Raji (cell line): ENCODE measurements around the gene BRD4.

Experiments
- POLR2A ChIP-seq: IDR thresholded peaks from 2 replicates; pipeline ENCODE4 v1.6.1; 2011; ENCODE audit warnings: low read depth, low read length, control low read depth; ENCODE audit not compliant: insufficient read depth

BRD4 gene

DNA sequence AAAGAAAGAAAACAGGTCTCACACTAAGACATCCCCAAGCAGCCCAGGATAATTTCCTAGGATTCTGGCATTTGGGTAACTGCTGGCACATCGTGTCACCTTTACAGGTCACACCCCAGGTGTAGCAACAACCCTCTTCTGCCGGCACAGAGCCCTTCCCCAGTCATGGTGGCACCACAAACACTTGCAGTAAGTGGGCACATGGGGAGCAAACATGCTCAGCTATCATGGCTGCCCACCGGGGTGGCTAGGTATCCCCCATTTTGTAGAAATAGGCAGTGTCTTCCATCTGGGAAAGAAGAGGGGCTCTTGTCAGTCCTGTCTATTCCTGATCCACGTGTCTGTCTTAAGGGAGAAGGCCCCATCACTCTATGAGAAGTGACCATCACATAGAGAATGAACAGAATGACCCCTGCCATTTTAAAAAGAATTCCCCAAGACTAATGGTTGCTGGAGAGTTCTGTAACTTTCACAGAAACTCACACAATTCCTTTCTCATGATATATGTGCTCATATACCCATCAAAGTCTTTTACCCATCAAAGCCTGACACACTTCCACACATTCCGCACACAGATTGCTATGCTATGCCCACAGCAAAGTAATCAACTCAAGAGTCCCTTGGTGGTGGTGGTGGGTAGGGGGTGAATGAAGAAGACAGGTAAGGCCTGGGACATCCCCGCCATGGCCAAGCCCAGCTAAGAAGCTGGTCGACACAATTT lies 33.3 kb downstream of the BRD4 start:
- TF ChIP-seq POLR2A, result no peak

GRCh38 chr19:15297416-15298224 lies 34.7 kb downstream of the BRD4 start:
- no peak for TF ChIP-seq POLR2A

- no peak for TF ChIP-seq POLR2A
Measured at GRCh38 chr19:15296841-15297415, 35.4 kb downstream of the BRD4 start.

DNA sequence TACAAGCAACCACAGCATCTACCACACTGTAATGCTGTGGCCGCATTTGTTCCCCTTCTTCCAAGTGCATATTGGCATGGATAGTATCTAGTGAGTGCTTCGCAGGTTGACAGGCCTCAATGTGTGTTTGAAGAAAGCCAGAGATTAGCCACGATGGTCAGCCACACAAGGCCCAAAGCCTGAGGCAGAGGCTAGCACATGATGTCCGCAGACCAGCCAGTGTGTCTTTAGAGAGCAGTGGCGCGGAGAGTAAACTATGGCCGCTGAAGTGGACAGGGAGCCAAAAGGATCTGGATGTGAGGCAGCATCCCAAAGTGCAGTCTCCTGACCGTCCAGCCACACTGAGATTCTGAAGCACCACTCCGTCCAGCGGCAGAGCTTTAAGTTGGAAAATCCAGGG lies 36.0 kb downstream of the BRD4 start:
- TF ChIP-seq POLR2A, result no peak

DNA sequence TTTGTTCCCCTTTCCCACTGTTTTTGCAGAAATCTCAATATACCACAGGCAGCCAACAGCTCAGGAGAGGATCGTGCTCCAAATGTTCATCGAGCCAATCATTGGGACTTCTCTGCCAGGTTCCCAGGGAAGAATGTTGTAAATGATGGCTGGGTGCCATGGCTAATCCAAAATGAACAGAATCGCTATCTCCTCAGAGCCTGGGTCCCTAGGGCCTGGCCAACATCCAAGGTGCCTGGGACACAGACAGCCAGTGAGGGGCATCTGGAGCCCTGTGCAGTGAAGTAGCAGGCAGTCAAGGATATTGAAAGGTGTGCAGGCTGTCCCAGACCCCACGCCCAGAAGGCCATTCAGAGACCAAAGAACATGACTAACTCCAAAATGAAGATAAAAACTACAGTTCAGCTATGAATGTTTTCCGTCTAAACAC lies 37.8 kb downstream of the BRD4 start:
- TF ChIP-seq POLR2A, result no peak

DNA sequence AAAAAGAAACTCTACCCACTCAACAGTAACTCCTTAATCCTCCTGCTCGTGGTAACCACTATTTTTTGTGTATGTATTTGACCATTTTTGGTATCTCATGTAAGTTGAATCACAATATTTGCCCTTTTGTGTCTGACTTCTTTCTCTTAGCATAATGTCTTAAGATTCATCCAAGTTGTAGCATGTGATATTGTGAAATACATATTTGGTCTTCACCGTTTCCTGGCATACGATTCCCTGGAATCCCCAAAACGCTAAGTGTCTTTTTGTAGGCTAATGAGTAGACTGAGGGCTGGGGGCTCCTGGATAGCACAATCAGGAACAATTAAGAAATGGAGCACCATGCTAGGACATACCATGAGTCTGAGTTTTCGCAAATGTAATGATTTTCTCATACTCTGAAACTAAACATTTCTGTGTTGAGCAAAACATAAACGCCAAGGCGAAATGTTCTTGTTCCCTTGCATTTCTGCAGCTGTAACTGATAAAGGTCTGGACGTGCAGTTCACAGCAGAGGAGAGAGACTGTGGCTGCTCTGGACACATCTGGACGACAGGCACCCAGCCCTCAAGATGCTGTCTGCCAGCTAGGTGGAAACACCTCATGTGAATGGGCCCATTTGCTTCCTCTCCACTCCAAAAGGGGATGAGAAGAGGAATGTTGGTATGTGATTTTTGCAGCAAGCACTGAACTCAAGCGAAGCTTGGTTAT lies 38.4 kb downstream of the BRD4 start:
- no peak for TF ChIP-seq POLR2A

DNA sequence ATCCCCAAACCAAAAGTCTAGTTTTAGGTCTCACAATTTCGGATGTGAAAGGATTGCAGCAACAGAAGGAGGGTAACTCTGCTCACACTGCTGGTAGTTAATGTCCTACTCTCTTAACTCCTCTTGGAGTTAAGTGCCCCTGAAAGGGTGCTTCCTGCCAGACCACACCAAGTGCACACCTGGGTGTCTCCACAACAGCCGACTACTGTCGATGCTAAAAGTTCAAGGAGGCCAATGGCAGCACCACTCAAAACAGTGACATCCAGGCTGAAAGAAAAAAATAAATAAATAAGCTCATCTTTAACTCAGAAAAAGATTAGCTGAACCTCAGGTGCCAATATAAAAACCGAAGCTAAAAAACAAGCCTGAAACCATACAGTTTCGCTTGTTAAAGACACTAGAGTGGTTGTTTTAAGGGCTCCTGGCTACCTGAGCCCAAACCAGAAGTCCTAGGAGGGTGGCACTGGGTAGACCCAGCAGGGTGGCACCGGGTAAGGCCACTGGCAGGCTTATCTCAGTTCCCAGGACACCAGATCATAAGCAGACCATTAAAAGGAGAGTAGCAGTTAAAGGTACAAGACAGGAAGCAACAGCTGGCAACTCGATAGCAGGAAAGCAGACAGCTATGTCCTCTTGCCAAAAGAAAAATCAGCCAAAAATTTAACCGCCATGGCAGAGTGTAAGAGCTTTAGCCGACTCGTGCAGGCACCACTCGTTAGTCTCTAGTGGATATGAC lies 39.3 kb downstream of the BRD4 start:
- TF ChIP-seq POLR2A, result no peak

DNA sequence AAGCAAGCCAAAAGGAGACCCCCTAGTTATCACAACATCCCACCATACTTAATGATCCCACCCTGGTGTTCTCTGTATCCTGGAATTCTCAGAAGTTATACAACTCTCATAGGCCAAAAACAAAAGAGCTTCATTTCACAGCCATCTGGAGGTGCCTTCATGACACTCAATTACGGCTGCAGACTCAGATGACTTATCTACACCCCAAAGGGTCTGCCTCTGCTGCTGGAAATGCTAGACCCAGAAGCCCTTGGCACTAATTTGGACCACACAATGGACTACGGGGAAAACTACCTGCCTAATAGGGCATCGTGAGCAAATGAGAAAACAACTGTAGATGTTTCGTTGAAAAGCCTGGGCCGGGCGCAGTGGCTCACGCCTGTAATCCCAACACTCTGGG lies 40.2 kb downstream of the BRD4 start:
- TF ChIP-seq POLR2A, result no peak

GRCh38 chr19:15291548-15292021 lies 40.8 kb downstream of the BRD4 start:
- TF ChIP-seq POLR2A, result no peak

- no peak for TF ChIP-seq POLR2A
Measured at GRCh38 chr19:15291089-15291488, 41.2 kb downstream of the BRD4 start.

DNA sequence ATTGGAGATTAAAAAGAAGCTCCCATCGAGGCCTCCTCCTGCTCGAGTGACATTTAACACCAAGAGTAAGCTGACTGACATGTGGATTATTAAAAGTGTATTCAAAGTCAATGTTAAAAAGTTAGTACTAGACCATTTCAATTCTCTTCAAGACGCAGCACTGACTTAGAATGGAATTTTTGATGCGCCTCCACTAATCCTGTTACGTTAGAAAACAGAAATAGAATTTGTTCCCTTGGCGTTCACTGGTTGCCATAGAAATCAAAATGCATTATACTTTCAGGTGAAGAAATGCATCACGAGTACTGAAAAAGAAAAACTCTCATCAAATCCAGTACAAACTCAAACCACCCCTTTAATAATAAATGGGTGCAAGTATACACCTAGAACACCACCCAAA lies 42.2 kb downstream of the BRD4 start:
- no peak for TF ChIP-seq POLR2A

DNA sequence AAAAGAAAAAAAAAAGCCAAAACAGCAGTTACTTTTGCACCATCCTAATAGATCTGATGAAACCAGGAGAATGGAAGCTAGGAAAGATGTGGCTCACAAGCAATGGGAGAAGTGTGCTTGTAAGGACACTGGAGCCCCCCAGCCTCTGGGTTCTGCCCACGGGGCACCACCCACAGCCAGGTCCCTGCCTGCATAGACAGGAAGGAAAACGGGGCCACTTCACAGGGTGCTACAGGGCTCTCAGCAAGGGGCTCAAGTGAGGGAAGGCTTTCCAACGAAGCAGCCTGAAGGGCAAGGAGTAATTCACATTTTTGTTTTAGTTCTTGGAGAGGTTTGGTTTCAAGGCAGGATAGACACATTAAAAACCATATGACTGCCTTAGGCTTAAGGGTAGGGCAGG lies 42.7 kb downstream of the BRD4 start:
- TF ChIP-seq POLR2A, result no peak

DNA sequence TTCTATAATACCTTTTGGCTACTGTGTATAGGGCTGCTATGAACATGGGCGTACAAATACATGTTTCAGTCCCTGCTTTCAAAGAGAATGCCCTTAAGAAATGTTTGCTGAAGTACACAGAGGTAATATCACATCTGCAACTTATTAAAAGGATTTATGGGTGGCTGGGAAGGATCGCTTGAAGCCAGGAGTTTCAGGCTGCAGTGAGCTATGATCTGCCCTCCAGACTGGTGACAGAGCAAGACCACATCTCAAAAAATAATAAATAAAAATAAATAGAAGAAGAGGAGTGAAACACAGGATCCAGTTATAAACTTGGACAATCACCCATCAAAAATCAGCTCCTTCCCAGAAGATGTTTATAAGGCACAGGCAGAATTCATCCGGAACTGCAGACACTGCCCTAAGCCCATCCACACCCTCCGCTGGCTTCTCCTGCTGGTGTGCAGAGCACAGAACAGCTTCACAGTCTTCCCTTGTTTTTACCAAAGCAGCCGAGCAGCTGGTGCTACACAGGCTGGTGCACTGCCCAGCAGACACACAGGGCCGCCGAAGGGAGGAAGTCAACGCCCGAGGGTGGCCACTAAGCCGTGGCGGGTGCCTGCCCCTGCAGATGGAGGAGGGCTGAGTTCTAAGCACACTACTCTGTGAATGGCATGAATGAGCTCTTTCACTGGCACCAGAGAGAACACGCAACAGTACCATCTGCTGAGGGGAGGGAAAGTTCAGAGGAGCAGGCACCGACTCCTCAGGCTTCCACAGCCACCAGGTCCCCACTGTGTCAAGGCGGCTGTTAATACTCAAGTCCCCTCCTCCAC lies 44.0 kb downstream of the BRD4 start:
- no peak for TF ChIP-seq POLR2A

GRCh38 chr19:15287496-15287895 lies 44.8 kb downstream of the BRD4 start:
- TF ChIP-seq POLR2A, result no peak
